ENCODE measurements around the gene IPO8. TPM values are rescaled to one million over a fixed set of nuclear protein-coding genes. Genes with fewer than 3 reads are reported as not detected.

Gene IPO8
- total RNA-seq, 1 donor from 2014 or later, result 29.7 TPM

GRCh38 chr12:30719060-30719459, 23.4 kb upstream of the IPO8 start:
- Mint-ChIP-seq H3K9me3 (ENCODE audit: unreplicated experiment) (no peaks in the 10 kb centered on the region), H3K4me1 (ENCODE audit: low read depth, unreplicated experiment) (peaks cover 2% of the 10 kb centered on the region), H3K27ac (ENCODE audit: unreplicated experiment) (no peak overlapping the region), H3K27me3 (ENCODE audit: unreplicated experiment) (no peaks in the 10 kb centered on the region), H3K36me3 (ENCODE audit: unreplicated experiment) (no peaks in the 10 kb centered on the region), H3K4me3 (ENCODE audit: unreplicated experiment) (no peak overlapping the region)
- DNase-seq, result no peak
- no peak for TF ChIP-seq CTCF (IDR thresholded peaks at IDR 0.05; ENCODE audit: partially characterized antibody, unreplicated experiment)

GRCh38 chr12:30707613-30708342, 12.1 kb upstream of the IPO8 start:
- H3K36me3 Mint-ChIP-seq (ENCODE audit: unreplicated experiment), result peaks cover 5% of the 10 kb centered on the region
- H3K27ac Mint-ChIP-seq (ENCODE audit: unreplicated experiment), result no peak overlapping the region
- H3K4me1 Mint-ChIP-seq (ENCODE audit: low read depth, unreplicated experiment), result no peaks in the 10 kb centered on the region
- TF ChIP-seq CTCF (IDR thresholded peaks at IDR 0.05; ENCODE audit: partially characterized antibody, unreplicated experiment), result no peak
- H3K27me3 Mint-ChIP-seq (ENCODE audit: unreplicated experiment), result no peaks in the 10 kb centered on the region
- H3K9me3 Mint-ChIP-seq (ENCODE audit: unreplicated experiment), result no peaks in the 10 kb centered on the region
- no peak overlapping the region for H3K4me3 Mint-ChIP-seq (ENCODE audit: unreplicated experiment)
- no peak for DNase-seq

DNA sequence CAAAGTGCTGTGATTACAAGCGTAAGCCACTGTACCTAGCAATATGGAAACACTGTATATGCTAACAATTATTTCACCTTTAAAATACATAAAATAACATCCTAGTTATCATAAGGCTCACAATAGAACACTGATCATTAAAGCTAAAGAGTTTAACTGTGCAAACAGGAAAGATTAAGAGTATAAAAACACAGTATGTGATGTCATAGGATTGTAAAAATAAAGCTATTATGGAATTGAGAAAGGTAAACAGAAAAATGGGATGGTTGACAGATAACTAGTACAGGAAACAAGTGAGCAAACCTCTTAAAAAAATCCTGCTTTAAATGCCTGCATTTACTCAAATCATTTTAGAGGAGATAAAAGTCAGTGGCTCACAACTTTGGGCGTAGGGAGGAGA, 10.8 kb upstream of the IPO8 start:
- Mint-ChIP-seq H3K4me3 (ENCODE audit: unreplicated experiment) (no peak overlapping the region), H3K36me3 (ENCODE audit: unreplicated experiment) (peaks cover 5% of the 10 kb centered on the region), H3K27ac (ENCODE audit: unreplicated experiment) (no peak overlapping the region), H3K9me3 (ENCODE audit: unreplicated experiment) (no peaks in the 10 kb centered on the region), H3K27me3 (ENCODE audit: unreplicated experiment) (no peaks in the 10 kb centered on the region), H3K4me1 (ENCODE audit: low read depth, unreplicated experiment) (no peaks in the 10 kb centered on the region)
- no peak for TF ChIP-seq CTCF (IDR thresholded peaks at IDR 0.05; ENCODE audit: partially characterized antibody, unreplicated experiment)
- no peak for DNase-seq

- H3K9me3 Mint-ChIP-seq (ENCODE audit: unreplicated experiment), result no peaks in the 10 kb centered on the region
- H3K27ac Mint-ChIP-seq (ENCODE audit: unreplicated experiment), result no peak overlapping the region
- DNase-seq, result no peak
- H3K4me1 Mint-ChIP-seq (ENCODE audit: low read depth, unreplicated experiment), result peaks cover 3% of the 10 kb centered on the region
- no peak overlapping the region for H3K4me3 Mint-ChIP-seq (ENCODE audit: unreplicated experiment)
- H3K27me3 Mint-ChIP-seq (ENCODE audit: unreplicated experiment), result peaks cover 2% of the 10 kb centered on the region
- no peaks in the 10 kb centered on the region for H3K36me3 Mint-ChIP-seq (ENCODE audit: unreplicated experiment)
- no peak for TF ChIP-seq CTCF (IDR thresholded peaks at IDR 0.05; ENCODE audit: partially characterized antibody, unreplicated experiment)
These were observed 5.4 kb upstream of the IPO8 start for GRCh38 chr12:30701056-30701455.

GRCh38 chr12:30700216-30700900, 4.7 kb upstream of the IPO8 start:
- no peak overlapping the region for H3K27ac Mint-ChIP-seq (ENCODE audit: unreplicated experiment)
- H3K36me3 Mint-ChIP-seq (ENCODE audit: unreplicated experiment), result no peaks in the 10 kb centered on the region
- H3K9me3 Mint-ChIP-seq (ENCODE audit: unreplicated experiment), result no peaks in the 10 kb centered on the region
- no peak for TF ChIP-seq CTCF (IDR thresholded peaks at IDR 0.05; ENCODE audit: partially characterized antibody, unreplicated experiment)
- no peak overlapping the region for H3K4me3 Mint-ChIP-seq (ENCODE audit: unreplicated experiment)
- no peak for DNase-seq
- peaks cover 3% of the 10 kb centered on the region for H3K27me3 Mint-ChIP-seq (ENCODE audit: unreplicated experiment)
- peaks cover 3% of the 10 kb centered on the region for H3K4me1 Mint-ChIP-seq (ENCODE audit: low read depth, unreplicated experiment)
